Measurements from ENCODE around the gene SLC16A12.

- TF ChIP-seq CTCF (IDR thresholded peaks at IDR 0.05) = no peak
- TF ChIP-seq POLR2A (IDR thresholded peaks at IDR 0.05) = no peak
These were observed 43.5 kb downstream of the SLC16A12 start for GRCh38 chr10:89491932-89492331.
